GM20000 (cell line): ENCODE results near the gene STUM.

ENCODE experiments used
- DNase-seq: peaks from one replicate; pipeline ENCODE4 v3.0.0; 2012; ENCODE audit warnings: low spot score
- CTCF ChIP-seq: IDR thresholded peaks from 2 replicates; pipeline ENCODE4 v1.5.1; 2012; ENCODE audit warnings: mild to moderate bottlenecking, control low read depth; ENCODE audit errors: extremely low read depth, missing control alignments

The STUM gene

GRCh38 chr1:226565476-226565875 is 16.9 kb downstream of the STUM start:
- DNase-seq: no peak
- no peak for TF ChIP-seq CTCF

DNA sequence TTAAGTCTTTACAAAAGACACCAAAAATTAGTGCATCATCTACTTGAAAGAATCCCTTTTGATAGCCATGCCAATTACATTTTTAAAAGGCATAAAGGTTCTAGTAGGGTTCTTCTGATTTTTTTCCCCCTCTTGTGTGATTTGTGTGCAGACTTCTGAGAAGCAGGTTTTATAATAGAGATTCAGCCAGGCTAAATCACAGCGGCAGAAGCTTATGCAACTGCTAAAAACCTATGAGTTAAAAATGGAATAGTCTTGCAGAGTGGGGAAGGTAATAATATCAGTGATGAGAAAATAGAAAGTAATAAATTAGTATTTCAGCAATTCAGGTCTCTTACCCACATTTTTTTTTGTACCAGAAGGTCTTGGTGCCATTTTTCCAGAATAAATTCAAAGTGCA is 17.7 kb downstream of the STUM start:
- no peak for TF ChIP-seq CTCF
- no peak for DNase-seq

- no peak for DNase-seq
- TF ChIP-seq CTCF: no peak
These were observed 18.2 kb downstream of the STUM start for GRCh38 chr1:226566760-226567159.

DNA sequence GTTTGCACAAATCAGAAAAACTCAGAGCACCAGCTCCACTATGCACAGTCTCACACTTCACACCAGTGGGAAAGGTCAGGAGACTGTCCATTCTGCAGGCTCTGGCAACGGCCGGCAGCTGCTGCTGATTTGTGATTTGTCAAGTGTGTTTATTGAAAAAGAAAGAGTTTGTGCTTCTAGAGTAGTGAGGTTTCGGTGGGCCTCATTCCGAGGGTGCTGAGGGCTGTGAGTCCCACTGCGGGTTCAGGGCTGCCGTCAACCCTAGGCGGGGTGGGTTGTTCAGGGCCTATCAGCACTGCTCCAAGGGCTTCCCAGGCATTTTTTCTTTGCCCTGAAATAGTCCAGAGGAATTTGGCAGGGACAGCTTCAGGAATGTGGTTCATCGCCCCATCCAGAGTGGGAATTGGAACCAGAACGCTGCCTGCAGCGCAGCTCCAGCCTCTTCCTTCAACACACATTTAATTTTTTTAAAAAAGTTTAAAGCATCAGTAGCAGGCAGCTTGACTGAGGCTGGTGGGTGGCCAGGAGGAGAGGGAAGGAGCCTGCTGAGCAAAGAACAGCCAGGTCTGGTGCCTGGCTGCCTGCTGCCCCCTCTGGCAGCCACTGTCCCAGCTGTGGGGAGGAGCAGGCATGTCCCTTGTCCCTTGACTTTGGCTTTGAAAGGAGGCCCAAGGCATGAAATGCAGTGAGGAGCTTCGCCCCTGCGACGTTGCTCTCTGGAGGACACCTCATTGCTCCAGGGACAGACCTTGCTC is 19.7 kb downstream of the STUM start:
- DNase-seq: no peak

GRCh38 chr1:226568975-226569741 is 20.6 kb downstream of the STUM start:
- no peak for TF ChIP-seq CTCF
- DNase-seq: no peak

More for the DNA sequence above, 19.7 kb downstream of the STUM start:
- no peak for TF ChIP-seq CTCF

DNA sequence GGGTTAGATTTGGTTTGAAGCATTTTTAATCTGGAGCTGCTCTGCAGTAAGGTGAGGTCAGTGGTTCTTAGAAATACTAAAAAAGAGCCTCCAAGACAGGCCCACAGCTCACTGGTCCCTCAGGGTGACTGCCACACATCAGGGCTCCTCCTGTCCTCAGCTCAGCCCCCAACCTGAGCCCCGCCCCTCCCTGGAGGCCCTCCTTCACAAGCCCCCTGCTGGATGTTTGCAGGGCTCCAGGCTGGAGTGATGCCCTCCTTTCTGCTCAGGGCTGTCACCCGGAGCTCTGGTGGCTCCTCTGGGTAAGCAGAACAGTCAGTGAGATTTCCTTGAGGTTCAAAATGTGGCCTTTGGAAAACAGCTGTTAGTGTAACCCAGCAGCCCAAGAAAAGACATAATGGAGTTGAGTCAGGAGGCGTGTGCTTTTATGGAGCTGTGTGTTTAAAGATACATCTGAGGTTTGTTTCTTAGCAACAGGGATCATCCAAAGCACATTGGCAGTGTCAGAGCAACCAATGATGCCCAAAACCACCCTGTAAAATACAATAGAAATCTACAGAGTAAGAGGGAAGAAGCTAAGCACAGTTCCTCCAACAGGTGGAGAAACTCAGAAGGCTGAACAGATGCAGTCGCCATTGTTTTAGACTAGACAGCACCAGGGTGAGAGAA is 21.4 kb downstream of the STUM start:
- TF ChIP-seq CTCF: no peak
- peak; percentile 37 for DNase-seq

DNA sequence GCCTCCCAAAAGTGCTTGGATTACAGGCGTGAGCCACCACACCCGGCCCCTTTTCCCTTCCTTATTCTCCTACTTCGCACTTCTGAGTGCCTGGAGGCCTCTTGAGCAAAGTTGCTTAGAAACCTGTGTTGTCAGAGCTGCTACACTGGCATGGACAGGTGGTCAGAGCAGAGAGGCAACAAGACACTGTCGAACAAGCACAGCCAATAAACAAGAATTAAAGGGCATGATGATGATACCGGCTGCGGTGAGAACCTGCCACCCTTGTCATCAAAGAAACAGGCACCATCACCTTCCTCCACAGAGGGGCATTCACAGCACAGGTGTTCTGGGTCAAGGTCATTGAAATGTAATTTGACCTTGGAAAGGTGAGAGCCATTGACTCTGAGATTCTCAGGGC is 23.3 kb downstream of the STUM start:
- no peak for TF ChIP-seq CTCF
- no peak for DNase-seq
